Panc1 (cell line): Measurements from ENCODE around the gene UBTF. TPM values are rescaled to one million over a fixed set of nuclear protein-coding genes. Genes with fewer than 3 reads are reported as not detected.

Source experiments
- ATAC-seq: fragments of 200-7000 bp; cut with Tn5 transposase; 2 replicates; pipeline ENCODE4 v1.9.1; 2020; ENCODE audit warnings: mild to moderate bottlenecking, moderate library complexity
- BruUV-seq: library from RNA; stranded (reverse); fragments of 400-500 nt; replicated peaks from 2 replicates; lab custom pipeline; 2021; lab: Mats Ljungman, UMichigan
- CTCF ChIA-PET: fragments of 300-600 bp; sonication (Branson Sonifier 250); formaldehyde crosslinking; loops from one replicate; lab custom pipeline; 2022; ENCODE audit warnings: antibody characterized with exemption; lab: Charles Lee
- POLR2A ChIA-PET: fragments of 300-600 bp; sonication (Branson Sonifier 250); formaldehyde crosslinking; loops from one replicate; lab custom pipeline; 2022; ENCODE audit warnings: antibody characterized with exemption; lab: Charles Lee
- DNase-seq: peaks from one replicate; pipeline ENCODE4 v3.0.0-alpha.2; 2010; ENCODE audit warnings: low read depth, low spot score
- H3K27ac ChIP-seq: 2 replicates; pipeline ENCODE4 v1.5.1; 2011; ENCODE audit warnings: mild to moderate bottlenecking, low read length, inconsistent platforms
- H3K27me3 ChIP-seq: fragments of 200-500 bp; sonication (Bioruptor generic); 2 replicates; pipeline ENCODE4 v1.6.0; 2014; ENCODE audit warnings: low read length, inconsistent platforms; ENCODE audit not compliant: control insufficient read depth, insufficient read depth
- H3K36me3 ChIP-seq: fragments of 200-500 bp; sonication (Bioruptor generic); 2 replicates; pipeline ENCODE4 v1.5.1; 2014; ENCODE audit warnings: inconsistent platforms, mild to moderate bottlenecking, low read length, moderate library complexity; ENCODE audit not compliant: control insufficient read depth, insufficient read depth
- H3K4me1 ChIP-seq: 2 replicates; pipeline ENCODE4 v1.5.1; 2011; ENCODE audit warnings: inconsistent platforms, mild to moderate bottlenecking, low read length, moderate library complexity; ENCODE audit not compliant: control insufficient read depth, insufficient read depth
- H3K4me3 ChIP-seq, 2 experiments: 2 replicates each; pipeline ENCODE4 v1.5.1; 2011 to 2012; ENCODE audit warnings: low read depth in 2 of 2, low read length in 2 of 2, mild to moderate bottlenecking in 2 of 2, inconsistent platforms in 1 of 2, moderate library complexity in 1 of 2
- H3K9me3 ChIP-seq: fragments of 200-500 bp; sonication (Bioruptor generic); 2 replicates; pipeline ENCODE4 v1.5.1; 2014; ENCODE audit warnings: low read depth, mild to moderate bottlenecking, inconsistent platforms, low read length, moderate library complexity; ENCODE audit not compliant: control insufficient read depth, insufficient read depth
- POLR2AphosphoS5 ChIP-seq: IDR thresholded peaks from 2 replicates; pipeline ENCODE4 v1.6.1; 2012; ENCODE audit warnings: mild to moderate bottlenecking, low read depth, low read length, moderate library complexity
- in situ Hi-C: cut with HindIII; loops from 2 replicates; pipeline ENCODE4 v1.10.0; 2016; ENCODE audit warnings: low sequenced_read_pairs, low pct_unique_long_range_greater_than_20kb
- intact Hi-C: fragments of 100-400 bp; cut with micrococcal nuclease; formaldehyde crosslinking; loops from one replicate; pipeline ENCODE4 v1.10.0; 2022; ENCODE audit not compliant: unreplicated experiment
- microRNA-seq: library from miRNA; unstranded; fragments of <30 nt; microRNA quantifications from one replicate; pipeline ENCODE4 v1.1.0, GENCODE V29; 2020; ENCODE audit not compliant: unreplicated experiment
- total RNA-seq: library from RNA; stranded (reverse); gene quantifications from one replicate; pipeline ENCODE4 v1.2.1, GENCODE V29; 2021; ENCODE audit not compliant: unreplicated experiment
- TF ChIP-seq, protein P1 (sequence below), 2 experiments: IDR thresholded peaks; 2 replicates each; pipeline ENCODE4 v1.6.1; 2011 to 2012; ENCODE audit warnings: low read depth in 2 of 2, control low read depth in 1 of 2, low read length in 1 of 2, mild to moderate bottlenecking in 1 of 2, moderate library complexity in 1 of 2; ENCODE audit not compliant: insufficient read depth in 1 of 2

The UBTF gene
- total RNA-seq, 1 experiment from 2014 or later = 116 TPM

GRCh38 chr17:44155488-44155887 lies 64.0 kb downstream of the UBTF start:
- BruUV-seq = no TSS peak
- no peaks in the 10 kb centered on the region for H3K9me3 ChIP-seq
- ATAC-seq (no peak), DNase-seq (no peak)
- POLR2A ChIA-PET = no interaction called here
- intact Hi-C loops (no loop called here), in situ Hi-C loops (no loop called here)
- no peaks in the 10 kb centered on the region for H3K27me3 ChIP-seq
- TF ChIP-seq, protein P1, sequence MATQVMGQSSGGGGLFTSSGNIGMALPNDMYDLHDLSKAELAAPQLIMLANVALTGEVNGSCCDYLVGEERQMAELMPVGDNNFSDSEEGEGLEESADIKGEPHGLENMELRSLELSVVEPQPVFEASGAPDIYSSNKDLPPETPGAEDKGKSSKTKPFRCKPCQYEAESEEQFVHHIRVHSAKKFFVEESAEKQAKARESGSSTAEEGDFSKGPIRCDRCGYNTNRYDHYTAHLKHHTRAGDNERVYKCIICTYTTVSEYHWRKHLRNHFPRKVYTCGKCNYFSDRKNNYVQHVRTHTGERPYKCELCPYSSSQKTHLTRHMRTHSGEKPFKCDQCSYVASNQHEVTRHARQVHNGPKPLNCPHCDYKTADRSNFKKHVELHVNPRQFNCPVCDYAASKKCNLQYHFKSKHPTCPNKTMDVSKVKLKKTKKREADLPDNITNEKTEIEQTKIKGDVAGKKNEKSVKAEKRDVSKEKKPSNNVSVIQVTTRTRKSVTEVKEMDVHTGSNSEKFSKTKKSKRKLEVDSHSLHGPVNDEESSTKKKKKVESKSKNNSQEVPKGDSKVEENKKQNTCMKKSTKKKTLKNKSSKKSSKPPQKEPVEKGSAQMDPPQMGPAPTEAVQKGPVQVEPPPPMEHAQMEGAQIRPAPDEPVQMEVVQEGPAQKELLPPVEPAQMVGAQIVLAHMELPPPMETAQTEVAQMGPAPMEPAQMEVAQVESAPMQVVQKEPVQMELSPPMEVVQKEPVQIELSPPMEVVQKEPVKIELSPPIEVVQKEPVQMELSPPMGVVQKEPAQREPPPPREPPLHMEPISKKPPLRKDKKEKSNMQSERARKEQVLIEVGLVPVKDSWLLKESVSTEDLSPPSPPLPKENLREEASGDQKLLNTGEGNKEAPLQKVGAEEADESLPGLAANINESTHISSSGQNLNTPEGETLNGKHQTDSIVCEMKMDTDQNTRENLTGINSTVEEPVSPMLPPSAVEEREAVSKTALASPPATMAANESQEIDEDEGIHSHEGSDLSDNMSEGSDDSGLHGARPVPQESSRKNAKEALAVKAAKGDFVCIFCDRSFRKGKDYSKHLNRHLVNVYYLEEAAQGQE (IDR thresholded peaks at IDR 0.05; ENCODE audit: insufficient read depth in 1 of 2, low read depth in 2 of 2, low read length in 1 of 2) = no peak
- TF ChIP-seq POLR2AphosphoS5 = no peak
- CTCF ChIA-PET = no interaction called here
- H3K27ac ChIP-seq = no peak overlapping the region
- H3K36me3 ChIP-seq = no peaks in the 10 kb centered on the region
- no peak overlapping the region for H3K4me3 ChIP-seq
- no peaks in the 10 kb centered on the region for H3K4me1 ChIP-seq

Small RNA genes lying within 50 kb of the gene (microRNA-seq; reads per million reads assigned to microRNA genes)
- not detected for gene MIR6782

Other genes starting within 250 kb of the UBTF start
- gene NAGS, start 215.1 kb downstream of the UBTF start, total RNA-seq = 2.7 TPM
- gene TMEM101, start 204.7 kb downstream of the UBTF start, total RNA-seq = 32.8 TPM
- 73.0 TPM for gene LSM12, start 153.0 kb downstream of the UBTF start, total RNA-seq
- 42.7 TPM for gene G6PC3, start 148.9 kb downstream of the UBTF start, total RNA-seq
- gene HDAC5, start 96.0 kb downstream of the UBTF start, total RNA-seq = 11.5 TPM
- 7.8 TPM for gene HROB, start 77.7 kb downstream of the UBTF start, total RNA-seq
- gene ASB16, start 49.0 kb downstream of the UBTF start, total RNA-seq = not detected
- 30.7 TPM for gene TMUB2, start 32.7 kb downstream of the UBTF start, total RNA-seq
- gene ATXN7L3, start 19.8 kb downstream of the UBTF start, total RNA-seq = 69.8 TPM
- not detected for gene SLC4A1, start 48.5 kb upstream of the UBTF start, total RNA-seq
- gene RUNDC3A, start 88.9 kb upstream of the UBTF start, total RNA-seq = 3.6 TPM
- gene SLC25A39, start 105.1 kb upstream of the UBTF start, total RNA-seq = 138 TPM
- 304 TPM for gene GRN, start 125.6 kb upstream of the UBTF start, total RNA-seq
- 7.6 TPM for gene FAM171A2, start 144.2 kb upstream of the UBTF start, total RNA-seq
- gene ITGA2B, start 170.0 kb upstream of the UBTF start, total RNA-seq = 2.4 TPM